ENCODE measurements around the gene ADGB.

The ADGB gene

DNA sequence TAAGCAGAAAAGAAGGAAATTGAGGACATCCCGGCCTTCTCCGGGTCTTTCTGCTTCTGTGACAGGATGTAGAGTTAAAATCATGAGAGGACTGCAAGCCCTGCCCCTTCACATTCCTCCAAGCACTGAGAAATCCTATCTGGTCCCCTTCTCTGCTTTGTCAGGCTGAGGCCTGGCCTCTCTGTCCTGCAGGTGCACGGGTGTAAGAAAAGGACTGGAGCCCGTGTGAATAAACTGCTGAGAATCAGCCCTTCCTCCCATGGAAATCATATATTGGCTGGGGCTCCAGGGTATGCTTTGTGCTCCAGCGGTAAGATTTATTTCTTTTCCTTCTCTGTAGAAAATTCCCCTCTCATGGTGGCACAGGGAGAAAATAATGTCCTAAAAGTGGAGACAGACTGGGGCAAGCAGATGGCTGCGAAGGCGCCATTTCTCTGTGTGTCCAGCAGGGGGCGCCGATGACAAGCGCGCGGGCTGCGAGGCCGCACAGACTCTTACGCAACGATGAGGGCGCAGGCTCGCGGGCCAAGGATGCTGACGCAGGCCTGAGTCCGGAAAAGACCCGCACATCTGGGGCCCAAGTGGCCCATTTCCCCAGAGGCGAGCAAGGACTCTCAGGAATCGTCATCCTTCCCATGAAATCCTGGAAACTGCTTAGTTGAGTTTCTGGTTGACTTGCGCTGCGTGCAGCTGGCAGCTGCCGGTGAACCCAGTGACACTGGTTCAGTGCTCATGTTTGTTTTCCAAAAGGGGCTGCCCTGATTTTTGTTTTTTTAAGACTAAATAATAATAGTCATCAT, 258.6 kb downstream of the ADGB start:
- TF ChIP-seq, protein P1, sequence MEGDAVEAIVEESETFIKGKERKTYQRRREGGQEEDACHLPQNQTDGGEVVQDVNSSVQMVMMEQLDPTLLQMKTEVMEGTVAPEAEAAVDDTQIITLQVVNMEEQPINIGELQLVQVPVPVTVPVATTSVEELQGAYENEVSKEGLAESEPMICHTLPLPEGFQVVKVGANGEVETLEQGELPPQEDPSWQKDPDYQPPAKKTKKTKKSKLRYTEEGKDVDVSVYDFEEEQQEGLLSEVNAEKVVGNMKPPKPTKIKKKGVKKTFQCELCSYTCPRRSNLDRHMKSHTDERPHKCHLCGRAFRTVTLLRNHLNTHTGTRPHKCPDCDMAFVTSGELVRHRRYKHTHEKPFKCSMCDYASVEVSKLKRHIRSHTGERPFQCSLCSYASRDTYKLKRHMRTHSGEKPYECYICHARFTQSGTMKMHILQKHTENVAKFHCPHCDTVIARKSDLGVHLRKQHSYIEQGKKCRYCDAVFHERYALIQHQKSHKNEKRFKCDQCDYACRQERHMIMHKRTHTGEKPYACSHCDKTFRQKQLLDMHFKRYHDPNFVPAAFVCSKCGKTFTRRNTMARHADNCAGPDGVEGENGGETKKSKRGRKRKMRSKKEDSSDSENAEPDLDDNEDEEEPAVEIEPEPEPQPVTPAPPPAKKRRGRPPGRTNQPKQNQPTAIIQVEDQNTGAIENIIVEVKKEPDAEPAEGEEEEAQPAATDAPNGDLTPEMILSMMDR (IDR thresholded peaks at IDR 0.05; ENCODE audit: control insufficient read depth, insufficient read depth, low read depth, low read length, missing control alignments), result peak; percentile 97
- H3K4me3 ChIP-seq (ENCODE audit: control insufficient read depth, low read depth, low read length), result peak overlapping the region; percentile 16
- DNase-seq (ENCODE audit: low read depth), result peak; percentile 80

DNA sequence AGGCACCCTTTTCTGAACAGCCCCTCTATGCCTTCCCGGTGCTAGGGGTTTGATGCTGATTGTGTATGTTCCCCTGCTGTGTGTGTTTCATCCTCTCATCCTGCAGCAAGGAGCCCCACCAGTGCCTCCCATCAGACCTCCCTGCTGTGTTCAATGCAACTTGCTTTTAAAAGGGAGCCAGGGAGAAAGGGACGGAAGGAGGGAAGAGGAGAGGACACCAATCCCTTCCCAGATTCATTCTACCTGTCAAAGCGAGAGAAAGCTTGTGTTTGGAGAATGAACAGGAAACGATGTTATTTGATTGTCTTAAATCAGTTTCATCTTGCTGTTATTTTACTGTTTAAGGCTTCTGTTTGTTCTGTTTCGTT, 259.2 kb downstream of the ADGB start:
- H3K4me3 ChIP-seq (ENCODE audit: control insufficient read depth, low read depth, low read length), result peak overlapping the region; percentile 16; the same call in 1 of the 2 replicates
- TF ChIP-seq, protein P1 (IDR thresholded peaks at IDR 0.05; ENCODE audit: control insufficient read depth, insufficient read depth, low read depth, low read length, missing control alignments), result no peak
- no peak for DNase-seq (ENCODE audit: low read depth)

DNA sequence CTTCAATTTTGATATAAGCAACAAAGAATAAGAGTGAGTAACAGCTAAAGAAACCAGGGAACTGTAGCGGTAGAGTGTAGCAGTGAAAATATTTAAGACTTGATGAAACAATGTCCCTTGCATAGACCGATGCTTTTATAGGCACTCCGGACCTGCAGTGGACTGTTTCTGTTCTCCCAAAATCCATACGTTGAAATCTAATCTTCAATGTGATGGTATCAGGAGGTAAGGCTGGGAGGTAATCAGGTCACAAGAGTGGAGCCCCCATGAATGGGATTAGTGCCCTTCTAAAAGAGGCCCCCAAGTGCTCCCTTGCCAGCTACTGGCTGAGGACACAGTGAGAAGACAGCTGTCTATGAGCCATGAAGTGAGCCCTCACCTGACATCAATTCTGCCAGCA, 260.4 kb downstream of the ADGB start:
- no peak for DNase-seq (ENCODE audit: low read depth)
- TF ChIP-seq, protein P1 (IDR thresholded peaks at IDR 0.05; ENCODE audit: control insufficient read depth, insufficient read depth, low read depth, low read length, missing control alignments), result no peak
- no peak overlapping the region for H3K4me3 ChIP-seq (ENCODE audit: control insufficient read depth, low read depth, low read length)

DNA sequence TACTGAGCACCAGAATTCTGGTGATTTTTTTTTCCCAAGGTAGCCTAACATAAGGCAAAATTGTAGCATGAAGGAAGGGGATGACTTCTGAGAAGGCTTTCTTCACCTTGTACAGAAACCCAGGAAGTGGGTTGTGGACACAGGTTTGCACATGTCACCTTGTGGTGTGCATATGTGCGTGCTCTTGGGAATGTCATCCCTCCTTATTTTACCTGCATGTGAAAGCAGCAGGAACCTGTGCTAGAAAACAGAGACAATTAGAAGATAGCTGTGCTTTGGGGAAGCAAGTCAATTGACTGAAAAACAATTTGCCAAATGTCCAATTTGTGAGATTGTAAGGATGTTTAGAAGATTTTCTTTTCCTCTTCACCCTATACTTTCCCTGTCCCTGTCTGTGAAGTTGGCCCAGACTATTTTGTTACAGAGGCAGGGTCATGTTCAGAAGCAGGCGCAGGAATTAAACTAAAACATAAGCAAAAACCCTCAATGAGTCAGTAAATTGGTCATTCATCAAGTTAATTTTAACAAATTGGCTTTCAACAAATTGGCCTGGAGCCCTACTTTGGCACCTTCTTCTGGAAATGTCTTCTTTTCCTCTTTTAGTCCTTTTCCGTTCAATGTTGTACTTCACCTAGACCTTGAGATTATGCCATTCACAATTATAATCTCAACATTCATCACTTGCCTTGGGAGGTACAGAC, 261.2 kb downstream of the ADGB start:
- no peak overlapping the region for H3K4me3 ChIP-seq (ENCODE audit: control insufficient read depth, low read depth, low read length)
- DNase-seq (ENCODE audit: low read depth), result no peak
- TF ChIP-seq, protein P1 (IDR thresholded peaks at IDR 0.05; ENCODE audit: control insufficient read depth, insufficient read depth, low read depth, low read length, missing control alignments), result no peak

DNA sequence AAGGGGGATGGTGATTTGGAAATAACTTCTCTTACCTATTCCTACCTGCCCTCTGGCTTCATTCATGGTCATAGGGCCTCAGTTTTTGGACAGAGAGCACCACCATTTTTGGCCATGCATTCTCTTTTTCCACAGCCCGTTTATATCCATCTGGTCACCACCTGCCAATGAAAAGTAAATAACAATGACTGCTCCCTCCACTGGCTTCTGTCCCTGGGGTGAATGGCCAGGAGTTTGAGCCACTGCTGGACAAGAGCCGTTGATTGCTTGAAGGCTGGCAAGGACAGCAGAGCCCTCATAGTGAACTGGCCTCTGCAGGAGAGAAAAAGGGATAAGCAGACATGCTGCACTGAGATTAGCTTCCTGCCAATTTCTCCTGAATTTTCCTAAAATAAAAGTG, 261.8 kb downstream of the ADGB start:
- TF ChIP-seq, protein P1 (IDR thresholded peaks at IDR 0.05; ENCODE audit: control insufficient read depth, insufficient read depth, low read depth, low read length, missing control alignments), result no peak
- no peak for DNase-seq (ENCODE audit: low read depth)
- H3K4me3 ChIP-seq (ENCODE audit: control insufficient read depth, low read depth, low read length), result no peak overlapping the region

DNA sequence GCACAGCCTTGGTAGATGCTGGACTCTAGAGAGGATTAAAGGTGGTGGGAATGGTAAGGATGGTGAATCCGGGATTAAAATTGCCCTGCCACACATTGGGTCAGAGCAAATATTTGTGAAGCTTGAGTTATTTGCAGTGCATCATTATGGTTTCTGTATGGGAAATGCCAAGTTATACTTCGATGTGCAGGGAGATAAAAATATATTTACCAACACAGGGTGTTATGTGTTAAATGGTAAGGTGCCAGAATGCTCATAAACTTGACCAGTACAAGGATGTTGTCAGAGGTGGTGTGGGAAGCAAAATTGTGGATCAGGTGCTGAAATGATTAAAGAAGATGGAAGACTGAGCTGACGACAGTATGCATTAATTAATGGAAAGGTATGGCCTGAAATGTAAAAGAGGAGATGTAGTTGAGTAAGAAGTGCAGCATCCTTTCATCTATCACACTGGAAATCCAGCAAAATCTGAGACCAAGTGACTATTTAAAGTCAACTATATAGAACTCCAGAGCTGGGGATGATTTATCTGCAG, 262.3 kb downstream of the ADGB start:
- no peak overlapping the region for H3K4me3 ChIP-seq (ENCODE audit: control insufficient read depth, low read depth, low read length)
- TF ChIP-seq, protein P1 (IDR thresholded peaks at IDR 0.05; ENCODE audit: control insufficient read depth, insufficient read depth, low read depth, low read length, missing control alignments), result no peak
- no peak for DNase-seq (ENCODE audit: low read depth)

Measured in AG09309 (cell line).